A549 (cell line): ENCODE data around the gene UBE2K.

Source experiments
- CTCF ChIP-seq: fragments of >200 bp; sonication (Bioruptor Twin); formaldehyde crosslinking; IDR thresholded peaks from 3 replicates; pipeline ENCODE4 v1.5.1; 2016
- EP300 ChIP-seq, 2 experiments: fragments of >200 bp; sonication (Bioruptor Twin); formaldehyde crosslinking; IDR thresholded peaks; 2 replicates in 1 of 2; 3 replicates in 1 of 2; pipeline ENCODE4 v1.6.1; 2016 to 2017
- JUN ChIP-seq, 2 experiments: fragments of >200 bp; sonication (Bioruptor Twin); formaldehyde crosslinking; IDR thresholded peaks; 2 replicates in 1 of 2; 3 replicates in 1 of 2; pipeline ENCODE4 v1.6.1; 2016 to 2017
- PHF8 ChIP-seq: fragments of 200-600 bp; sonication (generic); IDR thresholded peaks from 2 replicates; pipeline ENCODE4 v1.6.1; 2016; ENCODE audit warnings: low read depth, mild to moderate bottlenecking, antibody characterized with exemption, moderate library complexity, borderline replicate concordance

GRCh38 chr4:39700554-39700953 lies 2.6 kb downstream of the UBE2K start:
- TF ChIP-seq PHF8 = no peak
- no peak for TF ChIP-seq CTCF
- TF ChIP-seq EP300 (IDR thresholded peaks at IDR 0.05) = no peak
- no peak for TF ChIP-seq JUN (IDR thresholded peaks at IDR 0.05)
